Mesendoderm (in vitro differentiated cells): ENCODE measurements around the gene SPIC.
A peak's percentile ranks its signal among the peaks of the same experiment; 100 is the strongest.

Experiments used
- DNase-seq: peaks from one replicate; pipeline ENCODE4 v3.0.0; 2013
- H2AK5ac ChIP-seq: 2 replicates; pipeline ENCODE4 v1.6.1; 2013; ENCODE audit warnings: low read length, inconsistent platforms
- H2BK120ac ChIP-seq: 2 replicates; pipeline ENCODE4 v1.6.1; 2013; ENCODE audit warnings: low read depth, mild to moderate bottlenecking, low read length, moderate library complexity, mixed read lengths
- H2BK15ac ChIP-seq: replicated peaks from 2 replicates; pipeline ENCODE4 v1.6.1; 2013; ENCODE audit warnings: low read depth, mild to moderate bottlenecking, moderate library complexity
- H2BK5ac ChIP-seq: 2 replicates; pipeline ENCODE4 v1.6.1; 2013; ENCODE audit warnings: low read length, inconsistent platforms
- H3K18ac ChIP-seq: 2 replicates; pipeline ENCODE4 v1.6.1; 2013; ENCODE audit warnings: mild to moderate bottlenecking, low read length, mixed read lengths
- H3K23ac ChIP-seq: one replicate; pipeline ENCODE4 v1.6.1; 2013; ENCODE audit warnings: low read length
- H3K27ac ChIP-seq: 2 replicates; pipeline ENCODE4 v1.5.1; 2013; ENCODE audit warnings: low read depth, mild to moderate bottlenecking, inconsistent platforms, low read length, moderate library complexity
- H3K27me3 ChIP-seq: 2 replicates; pipeline ENCODE4 v1.6.1; 2013; ENCODE audit warnings: low read length, control low read depth, mild to moderate bottlenecking, inconsistent platforms; ENCODE audit not compliant: insufficient read depth, poor library complexity
- H3K36me3 ChIP-seq: 2 replicates; pipeline ENCODE4 v1.6.1; 2013; ENCODE audit warnings: low read length, inconsistent platforms; ENCODE audit not compliant: control insufficient read depth, insufficient read depth
- H3K4ac ChIP-seq: one replicate; pipeline ENCODE4 v1.6.1; 2013; ENCODE audit warnings: low read depth, mild to moderate bottlenecking, low read length, moderate library complexity
- H3K4me1 ChIP-seq: 2 replicates; pipeline ENCODE4 v1.6.1; 2013; ENCODE audit warnings: low read depth, low read length, inconsistent platforms; ENCODE audit not compliant: control insufficient read depth
- H3K4me2 ChIP-seq: 2 replicates; pipeline ENCODE4 v1.6.1; 2013; ENCODE audit warnings: low read length
- H3K4me3 ChIP-seq: 2 replicates; pipeline ENCODE4 v1.5.1; 2013; ENCODE audit warnings: mild to moderate bottlenecking, low read length
- H3K56ac ChIP-seq: one replicate; pipeline ENCODE4 v1.6.1; 2013; ENCODE audit warnings: low read length
- H3K79me1 ChIP-seq: 2 replicates; pipeline ENCODE4 v1.6.1; 2013; ENCODE audit warnings: low read length, inconsistent platforms
- H3K79me2 ChIP-seq: 2 replicates; pipeline ENCODE4 v1.6.1; 2013; ENCODE audit warnings: mild to moderate bottlenecking, low read length; ENCODE audit not compliant: control insufficient read depth, insufficient read depth
- H3K9ac ChIP-seq: 2 replicates; pipeline ENCODE4 v1.6.1; 2013; ENCODE audit warnings: low read length, inconsistent platforms
- H4K5ac ChIP-seq: one replicate; pipeline ENCODE4 v1.6.1; 2013; ENCODE audit warnings: low read length
- H4K8ac ChIP-seq: one replicate; pipeline ENCODE4 v1.6.1; 2013; ENCODE audit warnings: low read depth, mild to moderate bottlenecking, control low read depth, low read length, moderate library complexity
- WGBS: extraction: QIAGEN DNeasy Blood & Tissue Kit; methylation state at CpG from one replicate; pipeline ENCODE4 v1.1.7; 2013; ENCODE audit warnings: low lambda C conversion rate, missing lambda C conversion rate; ENCODE audit not compliant: insufficient coverage; ENCODE audit errors: extremely low coverage; 5-methylcytosine and 5-hydroxymethylcytosine counted together

The SPIC gene

GRCh38 chr12:101475751-101476305, 692 bp downstream of the SPIC start:
- no peak overlapping the region for H3K4ac ChIP-seq
- H3K18ac ChIP-seq, result no peak overlapping the region
- no peak overlapping the region for H3K23ac ChIP-seq
- H3K4me1 ChIP-seq, result no peaks in the 10 kb centered on the region
- no peak overlapping the region for H4K5ac ChIP-seq
- no peak for DNase-seq
- H3K9ac ChIP-seq, result no peak overlapping the region
- H3K36me3 ChIP-seq, result no peaks in the 10 kb centered on the region
- H2BK120ac ChIP-seq, result no peak overlapping the region
- no peak overlapping the region for H3K27ac ChIP-seq
- H2AK5ac ChIP-seq, result no peak overlapping the region
- no peaks in the 10 kb centered on the region for H3K27me3 ChIP-seq
- H3K4me3 ChIP-seq, result no peak overlapping the region
- H3K56ac ChIP-seq, result no peak overlapping the region
- no peak overlapping the region for H3K4me2 ChIP-seq
- 100% methylated on average over 2 of the region's 5 CpGs for WGBS
- no peak overlapping the region for H2BK5ac ChIP-seq
- H3K79me1 ChIP-seq, result no peaks in the 10 kb centered on the region
- H3K79me2 ChIP-seq, result no peaks in the 10 kb centered on the region
- H4K8ac ChIP-seq, result no peak overlapping the region
- H2BK15ac ChIP-seq, result no peak overlapping the region

GRCh38 chr12:101480849-101481248, 5.7 kb downstream of the SPIC start:
- DNase-seq, result peak; percentile 8
- H3K27me3 ChIP-seq, result no peaks in the 10 kb centered on the region
- no peak overlapping the region for H2BK5ac ChIP-seq
- H4K5ac ChIP-seq, result no peak overlapping the region
- no peak overlapping the region for H3K4me2 ChIP-seq
- H3K4me3 ChIP-seq, result no peak overlapping the region
- no peak overlapping the region for H2BK15ac ChIP-seq
- H3K18ac ChIP-seq, result no peak overlapping the region
- no CpG with 5 or more reads among the region's 1 CpG for WGBS
- H3K27ac ChIP-seq, result no peak overlapping the region
- no peaks in the 10 kb centered on the region for H3K79me1 ChIP-seq
- no peak overlapping the region for H3K4ac ChIP-seq
- H2AK5ac ChIP-seq, result no peak overlapping the region
- H4K8ac ChIP-seq, result no peak overlapping the region
- H3K9ac ChIP-seq, result no peak overlapping the region
- no peaks in the 10 kb centered on the region for H3K79me2 ChIP-seq
- H2BK120ac ChIP-seq, result no peak overlapping the region
- no peak overlapping the region for H3K23ac ChIP-seq
- no peaks in the 10 kb centered on the region for H3K36me3 ChIP-seq
- no peak overlapping the region for H3K56ac ChIP-seq
- H3K4me1 ChIP-seq, result no peaks in the 10 kb centered on the region

DNA sequence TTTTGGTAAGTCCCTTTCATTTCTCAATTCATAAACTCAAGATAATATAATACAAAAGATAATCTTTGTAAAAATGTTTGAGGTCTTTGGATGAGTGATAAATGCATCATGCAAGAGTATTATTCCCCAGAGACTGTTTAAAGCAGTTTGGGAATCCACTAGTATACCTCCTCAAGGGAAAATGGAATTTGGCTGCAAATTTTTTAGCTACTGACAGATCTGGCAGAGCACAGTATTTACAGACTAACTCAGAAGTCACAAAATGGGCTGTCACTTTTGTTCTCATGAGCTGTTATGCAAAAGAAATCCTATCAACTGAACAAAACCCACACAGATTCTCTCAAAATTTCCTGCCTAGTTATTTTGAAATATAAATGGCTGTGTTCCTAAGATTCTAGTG, 9.9 kb downstream of the SPIC start:
- no peak overlapping the region for H3K23ac ChIP-seq
- H2AK5ac ChIP-seq, result no peak overlapping the region
- no peak overlapping the region for H3K9ac ChIP-seq
- H3K27me3 ChIP-seq, result no peaks in the 10 kb centered on the region
- no peak overlapping the region for H4K5ac ChIP-seq
- H3K4ac ChIP-seq, result no peak overlapping the region
- H3K4me1 ChIP-seq, result no peaks in the 10 kb centered on the region
- H2BK120ac ChIP-seq, result no peak overlapping the region
- H3K79me1 ChIP-seq, result no peaks in the 10 kb centered on the region
- H3K4me3 ChIP-seq, result no peak overlapping the region
- no peak overlapping the region for H4K8ac ChIP-seq
- no peak for DNase-seq
- H2BK5ac ChIP-seq, result no peak overlapping the region
- no peaks in the 10 kb centered on the region for H3K79me2 ChIP-seq
- H3K56ac ChIP-seq, result no peak overlapping the region
- no peak overlapping the region for H3K27ac ChIP-seq
- H2BK15ac ChIP-seq, result no peak overlapping the region
- H3K4me2 ChIP-seq, result no peak overlapping the region
- H3K18ac ChIP-seq, result no peak overlapping the region
- no peaks in the 10 kb centered on the region for H3K36me3 ChIP-seq

DNA sequence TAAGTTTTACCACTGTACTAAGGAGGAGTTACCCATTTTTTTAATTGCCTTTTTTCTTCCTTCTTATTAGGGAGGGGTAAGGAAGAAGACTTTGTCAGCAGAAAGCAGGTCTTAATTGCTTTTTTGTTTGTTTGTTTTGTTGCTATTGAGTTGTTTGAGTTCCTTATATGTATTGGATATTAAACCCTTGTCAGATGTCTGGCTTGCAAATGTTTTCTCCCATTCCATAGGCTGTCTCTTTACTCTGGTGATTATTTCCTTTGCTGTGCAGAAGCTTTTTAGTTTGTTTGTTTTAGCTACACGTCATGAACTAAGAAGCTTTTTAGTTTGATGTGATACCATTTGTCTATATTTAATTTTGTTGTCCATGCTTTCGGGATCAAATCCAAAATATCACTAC, 13.3 kb downstream of the SPIC start:
- H3K36me3 ChIP-seq, result no peaks in the 10 kb centered on the region
- WGBS, result no CpG with 5 or more reads among the region's 2 CpGs
- H2AK5ac ChIP-seq, result no peak overlapping the region
- no peak overlapping the region for H2BK120ac ChIP-seq
- H2BK15ac ChIP-seq, result no peak overlapping the region
- no peak overlapping the region for H3K27ac ChIP-seq
- DNase-seq, result no peak
- no peak overlapping the region for H3K4me3 ChIP-seq
- no peak overlapping the region for H4K8ac ChIP-seq
- no peak overlapping the region for H3K56ac ChIP-seq
- no peak overlapping the region for H3K4me2 ChIP-seq
- no peaks in the 10 kb centered on the region for H3K27me3 ChIP-seq
- no peak overlapping the region for H2BK5ac ChIP-seq
- H3K79me2 ChIP-seq, result no peaks in the 10 kb centered on the region
- no peak overlapping the region for H3K18ac ChIP-seq
- H3K4me1 ChIP-seq, result no peaks in the 10 kb centered on the region
- H3K9ac ChIP-seq, result no peak overlapping the region
- H4K5ac ChIP-seq, result no peak overlapping the region
- H3K4ac ChIP-seq, result no peak overlapping the region
- H3K23ac ChIP-seq, result no peak overlapping the region
- no peaks in the 10 kb centered on the region for H3K79me1 ChIP-seq

DNA sequence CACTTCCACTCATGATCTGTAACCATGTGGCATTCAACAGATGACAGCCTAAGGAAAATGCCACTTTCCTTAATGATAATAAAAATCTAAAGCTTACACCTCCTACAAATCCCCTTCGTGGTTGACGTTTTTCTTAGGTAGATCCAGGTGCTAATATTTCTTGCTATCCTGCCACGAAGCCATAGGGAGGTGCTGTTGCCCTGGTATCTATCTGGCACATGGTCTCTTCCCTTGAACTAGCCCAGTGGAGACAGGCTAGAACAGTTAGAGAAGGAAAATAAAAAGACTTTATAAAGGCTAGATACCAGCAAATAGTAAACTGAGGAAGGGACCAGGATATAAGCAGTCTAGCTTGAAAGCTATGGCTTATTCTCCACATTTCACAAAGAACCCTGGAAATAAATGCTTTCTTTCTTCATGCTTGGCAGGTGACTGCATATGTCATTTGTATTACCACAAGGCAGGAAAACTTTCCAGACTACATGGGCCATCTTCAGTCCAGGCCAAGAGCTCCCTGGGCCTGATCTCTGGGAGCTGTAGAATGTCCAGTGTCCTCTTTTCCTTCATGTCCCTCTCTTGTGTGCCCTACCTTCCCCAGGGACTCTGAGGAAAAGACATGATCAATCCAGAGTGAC, 15.3 kb downstream of the SPIC start:
- WGBS, result no CpG with 5 or more reads among the region's 3 CpGs
- no peaks in the 10 kb centered on the region for H3K27me3 ChIP-seq
- no peak overlapping the region for H2BK120ac ChIP-seq
- H4K8ac ChIP-seq, result no peak overlapping the region
- no peak overlapping the region for H3K56ac ChIP-seq
- H3K36me3 ChIP-seq, result no peaks in the 10 kb centered on the region
- H3K27ac ChIP-seq, result no peak overlapping the region
- H3K4me2 ChIP-seq, result no peak overlapping the region
- H2AK5ac ChIP-seq, result no peak overlapping the region
- no peak overlapping the region for H2BK5ac ChIP-seq
- H4K5ac ChIP-seq, result no peak overlapping the region
- peak; percentile 76 for DNase-seq
- no peak overlapping the region for H3K23ac ChIP-seq
- H3K9ac ChIP-seq, result no peak overlapping the region
- H3K4me3 ChIP-seq, result no peak overlapping the region
- H3K18ac ChIP-seq, result no peak overlapping the region
- H2BK15ac ChIP-seq, result no peak overlapping the region
- H3K4ac ChIP-seq, result no peak overlapping the region
- no peaks in the 10 kb centered on the region for H3K4me1 ChIP-seq
- no peaks in the 10 kb centered on the region for H3K79me2 ChIP-seq
- no peaks in the 10 kb centered on the region for H3K79me1 ChIP-seq

DNA sequence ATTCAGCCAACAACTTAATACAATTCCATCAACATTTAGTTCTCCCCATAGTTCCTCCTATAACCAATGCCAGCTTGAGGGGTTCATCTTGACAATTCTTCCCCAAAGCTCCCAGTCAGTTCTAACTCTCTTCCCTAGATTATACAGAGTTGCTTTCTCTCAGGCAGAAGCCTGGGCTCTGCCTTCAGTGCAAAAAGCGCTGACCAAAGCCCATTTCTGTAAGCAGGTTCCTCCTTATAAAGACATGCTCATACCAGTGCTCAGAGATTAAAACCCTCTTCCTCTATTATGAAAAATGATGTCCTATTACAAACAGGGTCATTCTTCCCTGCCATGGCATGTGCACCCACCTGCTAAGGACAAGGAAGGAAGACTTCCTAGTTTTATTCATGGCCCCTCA, 16.2 kb downstream of the SPIC start:
- no peaks in the 10 kb centered on the region for H3K79me1 ChIP-seq
- DNase-seq, result no peak
- H3K36me3 ChIP-seq, result no peaks in the 10 kb centered on the region
- H3K4me2 ChIP-seq, result no peak overlapping the region
- no peak overlapping the region for H3K9ac ChIP-seq
- no peak overlapping the region for H4K8ac ChIP-seq
- no peak overlapping the region for H2BK5ac ChIP-seq
- WGBS, result no CpG with 5 or more reads among the region's 1 CpG
- no peak overlapping the region for H2BK120ac ChIP-seq
- no peaks in the 10 kb centered on the region for H3K79me2 ChIP-seq
- H3K27me3 ChIP-seq, result no peaks in the 10 kb centered on the region
- H3K56ac ChIP-seq, result no peak overlapping the region
- no peak overlapping the region for H2AK5ac ChIP-seq
- no peak overlapping the region for H3K23ac ChIP-seq
- no peak overlapping the region for H3K4me3 ChIP-seq
- H3K4ac ChIP-seq, result no peak overlapping the region
- H3K27ac ChIP-seq, result no peak overlapping the region
- H3K18ac ChIP-seq, result no peak overlapping the region
- H3K4me1 ChIP-seq, result no peaks in the 10 kb centered on the region
- no peak overlapping the region for H4K5ac ChIP-seq
- no peak overlapping the region for H2BK15ac ChIP-seq
